PC-9 (cell line): ENCODE data around the gene LDAF1.

Experiments used
- CTCF ChIP-seq: fragments of 200-600 bp; sonication (generic); conservative IDR thresholded peaks from 2 replicates; pipeline ENCODE4 v1.6.1; 2017; ENCODE audit warnings: mixed run types, antibody characterized with exemption, mild to moderate bottlenecking, moderate library complexity
- EZH2 ChIP-seq: fragments of 200-600 bp; sonication (generic); IDR thresholded peaks from 2 replicates; pipeline ENCODE4 v1.8.0; 2017; ENCODE audit warnings: antibody characterized with exemption, low read depth

GRCh38 chr16:21192991-21193390 lies 34.5 kb downstream of the LDAF1 start:
- TF ChIP-seq EZH2: no peak
- TF ChIP-seq CTCF: no peak
